Measurements from ENCODE around the gene INS. TPM values are rescaled to one million over a fixed set of nuclear protein-coding genes. Genes with fewer than 3 reads are reported as not detected.

Gene INS
- total and polyA plus RNA-seq, 4 donors, result 0.16 to 0.37 TPM; not detected in 2

GRCh38 chr11:2199466-2200341 lies 38.7 kb upstream of the INS start:
- Histone ChIP-seq H3K9me3 (ENCODE audit: control insufficient read depth in 4 of 4, low read length in 3 of 4) (no peaks in the 10 kb centered on the region), H3K36me3 (ENCODE audit: control insufficient read depth in 4 of 4, insufficient read depth in 3 of 4, low read depth in 1 of 4, low read length in 3 of 4) (no peaks in the 10 kb centered on the region), H3K27me3 (ENCODE audit: control insufficient read depth in 4 of 4, insufficient read depth in 4 of 4, low read length in 3 of 4) (peaks cover 0 to 3% (median 0%) of the 10 kb centered on the region in 4 donors), H3K9ac (ENCODE audit: low read depth in 1 of 2, low read length in 2 of 2) (no peak overlapping the region), H3K4me3 (ENCODE audit: low read depth in 1 of 3, low read length in 3 of 3) (no peak overlapping the region), H3K27ac (ENCODE audit: low read depth in 1 of 2, low read length in 2 of 2) (no peak overlapping the region), H3K4me1 (ENCODE audit: control insufficient read depth in 4 of 4, insufficient read depth in 4 of 4, low read length in 3 of 4) (no peaks in the 10 kb centered on the region)
- WGBS, result 92% methylated on average over 22 of the region's 22 CpGs
- TF ChIP-seq TAF1 (conservative IDR thresholded peaks at IDR 0.05), result no peak
- TF ChIP-seq ATF3 (IDR thresholded peaks at IDR 0.05), result no peak
- TF ChIP-seq SP1 (IDR thresholded peaks at IDR 0.05), result no peak
- no peak for TF ChIP-seq FOXA1 (IDR thresholded peaks at IDR 0.05)
- no peak for TF ChIP-seq ZBTB33 (IDR thresholded peaks at IDR 0.05)
- no peak for TF ChIP-seq RAD21 (IDR thresholded peaks at IDR 0.05)
- TF ChIP-seq GABPA (IDR thresholded peaks at IDR 0.05 in 1 of 2, conservative IDR thresholded peaks at IDR 0.05 in 1 of 2), result no peak
- no peak for TF ChIP-seq HNF4G (IDR thresholded peaks at IDR 0.05)
- no peak for TF ChIP-seq FOXA2 (IDR thresholded peaks at IDR 0.05)
- no peak for TF ChIP-seq CTCF (IDR thresholded peaks at IDR 0.05; ENCODE audit: low read depth, low read length, missing input control)
- TF ChIP-seq REST (IDR thresholded peaks at IDR 0.05), result no peak
- no peak for TF ChIP-seq EGR1 (IDR thresholded peaks at IDR 0.05; ENCODE audit: low read depth in 2 of 2)
- no peak for TF ChIP-seq YY1 (IDR thresholded peaks at IDR 0.05)
- TF ChIP-seq HNF4A (conservative IDR thresholded peaks at IDR 0.05), result no peak
- no peak for TF ChIP-seq NR2F2 (IDR thresholded peaks at IDR 0.05)
- no peak for DNase-seq (ENCODE audit: low spot score)

Data from liver (tissue), 9 donors.